GM12864 (cell line): Measurements from ENCODE around the gene ATOH7.

ENCODE experiments used
- DNase-seq: peaks from one replicate; pipeline ENCODE4 v3.0.0-alpha.2; 2011; ENCODE audit warnings: low read depth
- H3K4me3 ChIP-seq: 2 replicates; pipeline ENCODE4 v1.5.1; 2011; ENCODE audit warnings: mild to moderate bottlenecking, low read depth, low read length, control low read depth
- CTCF ChIP-seq: IDR thresholded peaks from 2 replicates; pipeline ENCODE4 v1.5.1; 2011; ENCODE audit warnings: low read depth, mild to moderate bottlenecking, moderate library complexity, low read length, control low read depth, inconsistent platforms; ENCODE audit errors: missing control alignments

The ATOH7 gene

GRCh38 chr10:68271196-68271882 is 39.4 kb upstream of the ATOH7 start:
- TF ChIP-seq CTCF = no peak
- no peak for DNase-seq
- no peak overlapping the region for H3K4me3 ChIP-seq

- H3K4me3 ChIP-seq = no peak overlapping the region
- no peak for TF ChIP-seq CTCF
- DNase-seq = no peak
Observed at GRCh38 chr10:68269562-68270290, 37.8 kb upstream of the ATOH7 start.

- no peak for DNase-seq
- no peak for TF ChIP-seq CTCF
Observed at GRCh38 chr10:68261132-68261856, 29.4 kb upstream of the ATOH7 start.

GRCh38 chr10:68253346-68253745 is 21.4 kb upstream of the ATOH7 start:
- no peak for DNase-seq
- no peak overlapping the region for H3K4me3 ChIP-seq
- TF ChIP-seq CTCF = no peak

More at GRCh38 chr10:68261132-68261856, 29.4 kb upstream of the ATOH7 start:
- no peak overlapping the region for H3K4me3 ChIP-seq

- TF ChIP-seq CTCF = no peak
- DNase-seq = no peak
- H3K4me3 ChIP-seq = no peak overlapping the region
Observed at GRCh38 chr10:68251625-68252495, 19.9 kb upstream of the ATOH7 start.

- no peak for DNase-seq
- no peak overlapping the region for H3K4me3 ChIP-seq
- TF ChIP-seq CTCF = no peak
Observed at GRCh38 chr10:68251151-68251550, 19.2 kb upstream of the ATOH7 start.
